GM19438 (cell line): ENCODE data around the gene EXOC8.

Experiments used
- ATAC-seq: cut with Tn5 transposase; IDR thresholded peaks from one replicate; pipeline ENCODE4 v1.9.1; 2021; ENCODE audit warnings: low read depth; ENCODE audit not compliant: unreplicated experiment

EXOC8 gene

DNA sequence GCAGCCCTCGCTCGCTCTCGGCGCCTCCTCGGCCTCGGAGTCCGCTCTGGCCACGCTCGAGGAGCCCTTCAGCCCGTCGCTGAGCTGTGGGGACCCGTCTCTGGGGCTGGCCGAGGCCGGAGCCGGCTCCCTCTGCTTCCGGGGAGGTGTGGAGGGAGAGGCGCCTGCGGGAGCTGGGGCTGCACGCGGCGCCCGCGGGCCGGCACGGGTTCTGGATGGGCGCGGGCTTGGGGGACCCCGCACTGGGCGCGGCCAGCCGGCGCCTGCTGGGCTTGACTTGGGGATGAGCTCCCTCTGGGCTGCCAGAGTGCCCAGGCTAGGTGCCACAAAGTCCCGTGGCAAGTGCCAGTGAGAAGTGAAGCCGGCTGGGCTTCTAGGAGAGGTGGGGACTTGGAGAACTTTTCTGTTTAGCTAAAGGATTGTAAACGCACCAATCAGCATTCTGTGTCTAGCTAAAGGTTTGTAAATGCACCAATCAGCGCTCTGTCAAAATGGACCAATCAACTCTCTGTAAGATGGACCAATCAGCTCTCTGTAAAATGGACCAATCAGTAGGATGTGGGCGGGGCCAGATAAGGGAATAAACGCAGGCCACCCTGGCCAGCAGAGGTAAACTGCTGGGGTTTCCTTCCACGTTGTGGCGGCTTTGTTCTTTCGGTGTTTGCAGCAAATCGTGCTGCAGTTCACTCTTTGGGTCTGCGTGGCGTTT lies 20.2 kb downstream of the EXOC8 start:
- ATAC-seq, result no peak

DNA sequence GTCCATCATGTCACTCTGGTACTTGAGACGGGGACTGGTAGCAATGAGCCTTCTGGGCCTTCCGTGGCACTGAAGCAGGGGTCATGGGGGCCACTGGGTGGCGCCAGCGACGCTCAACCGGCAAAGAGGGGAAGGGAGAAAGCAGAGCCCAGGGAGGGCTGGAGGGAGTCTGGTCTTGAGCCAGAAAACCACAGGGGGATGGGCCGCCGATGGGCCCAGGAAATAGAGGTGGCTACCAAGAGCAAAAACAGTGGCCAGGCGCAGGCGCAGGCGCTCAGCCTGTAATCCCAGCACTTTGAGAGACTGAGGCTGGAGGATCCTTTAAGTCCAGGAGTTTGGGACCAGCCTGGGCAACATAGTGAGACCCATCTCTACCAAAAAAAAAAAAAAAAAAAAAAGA lies 21.8 kb downstream of the EXOC8 start:
- ATAC-seq, result no peak

DNA sequence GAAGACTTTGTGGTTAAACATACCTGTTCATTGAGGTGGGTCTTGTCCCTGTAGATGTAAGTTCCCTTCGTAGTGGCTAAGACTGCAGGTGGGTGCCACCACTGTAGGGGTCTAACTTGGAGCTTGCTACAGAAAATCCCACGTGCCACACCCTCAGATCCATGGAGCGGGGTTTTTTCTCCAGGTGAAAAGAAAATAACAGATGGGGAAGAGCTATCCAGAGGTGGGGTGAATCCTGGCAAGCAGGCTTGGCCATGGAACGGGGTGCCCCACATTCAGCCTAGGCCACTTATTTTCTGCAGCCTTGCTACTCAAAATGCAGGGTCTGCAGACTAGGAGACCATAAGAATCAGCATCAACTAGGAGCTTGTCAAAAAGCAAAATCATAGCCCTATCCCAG lies 24.0 kb downstream of the EXOC8 start:
- ATAC-seq, result no peak

DNA sequence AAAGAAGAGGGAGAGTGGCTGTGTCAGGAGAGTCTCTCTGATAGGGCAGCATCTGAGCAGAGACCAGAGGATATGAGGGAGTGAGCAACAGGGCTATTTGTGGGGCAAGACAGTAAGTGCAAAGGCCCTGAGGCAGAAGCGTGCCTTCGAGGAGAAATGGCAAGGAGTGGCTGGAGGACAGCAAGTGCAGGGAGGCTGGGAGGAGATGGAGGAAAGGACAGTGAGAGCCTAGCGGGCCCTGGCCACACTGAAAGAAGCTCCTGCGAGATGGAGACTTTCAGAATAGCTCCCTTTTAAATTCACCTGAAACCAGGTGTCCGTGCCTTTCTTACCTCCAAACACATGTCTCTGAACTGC lies 25.2 kb downstream of the EXOC8 start:
- ATAC-seq, result no peak

DNA sequence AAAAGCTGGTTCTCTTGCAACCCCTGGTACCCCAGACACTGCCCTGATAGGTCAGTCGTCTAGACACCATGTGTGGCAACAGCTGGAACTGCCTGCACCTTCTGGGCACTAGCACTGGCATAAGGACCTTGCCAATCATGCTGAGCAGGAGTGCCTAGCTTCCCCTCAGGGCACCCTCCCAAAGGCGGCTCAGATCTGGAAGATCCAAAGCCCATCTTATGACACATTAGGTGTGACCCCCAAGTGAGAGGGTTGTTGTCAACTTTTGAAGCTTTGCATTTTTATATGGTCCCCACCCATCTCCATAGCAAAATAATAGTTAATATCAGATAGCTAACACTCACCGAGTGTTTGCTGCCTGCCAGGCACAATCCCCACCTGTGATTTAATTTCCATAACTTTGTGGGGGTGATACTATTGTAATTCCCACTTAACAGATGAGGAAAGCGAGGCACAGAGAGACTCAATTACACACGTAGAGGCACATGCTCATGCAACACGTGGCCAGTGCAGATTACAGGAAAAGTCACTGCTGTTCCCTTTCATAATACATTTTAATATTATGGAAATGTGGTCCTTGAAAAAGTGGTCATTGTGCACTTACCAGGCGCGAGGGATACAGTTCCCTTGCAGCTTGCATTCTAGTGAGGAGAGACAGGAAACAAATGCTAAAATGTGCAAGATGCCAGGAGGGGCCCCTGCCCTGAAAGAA lies 25.8 kb downstream of the EXOC8 start:
- no peak for ATAC-seq

DNA sequence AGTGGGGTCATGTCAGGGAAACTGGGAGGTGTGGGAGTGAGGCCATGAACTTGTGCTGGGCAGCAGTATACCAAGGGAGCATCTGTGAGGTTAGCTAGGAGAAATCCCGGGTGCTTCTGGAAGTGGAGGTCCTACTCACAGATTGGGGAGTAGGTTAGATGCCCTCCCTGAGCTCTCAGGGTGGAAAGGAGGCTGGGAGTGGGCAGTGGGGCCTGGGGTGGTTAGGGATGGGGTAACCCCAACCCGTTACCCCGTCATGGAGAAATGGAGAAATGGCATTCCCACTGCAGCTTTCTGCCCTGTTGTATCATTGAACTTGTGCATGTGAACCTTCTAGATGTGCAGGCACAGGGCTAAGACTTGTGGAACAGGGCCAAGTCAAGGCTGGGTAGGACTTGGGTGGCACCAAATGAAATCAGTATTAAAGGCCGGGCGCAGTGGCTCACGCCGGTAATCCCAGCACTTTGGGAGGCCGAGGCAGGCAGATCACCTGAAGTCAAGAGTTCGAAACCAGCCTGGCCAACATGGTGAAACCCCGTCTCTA lies 27.2 kb downstream of the EXOC8 start:
- ATAC-seq, result no peak

DNA sequence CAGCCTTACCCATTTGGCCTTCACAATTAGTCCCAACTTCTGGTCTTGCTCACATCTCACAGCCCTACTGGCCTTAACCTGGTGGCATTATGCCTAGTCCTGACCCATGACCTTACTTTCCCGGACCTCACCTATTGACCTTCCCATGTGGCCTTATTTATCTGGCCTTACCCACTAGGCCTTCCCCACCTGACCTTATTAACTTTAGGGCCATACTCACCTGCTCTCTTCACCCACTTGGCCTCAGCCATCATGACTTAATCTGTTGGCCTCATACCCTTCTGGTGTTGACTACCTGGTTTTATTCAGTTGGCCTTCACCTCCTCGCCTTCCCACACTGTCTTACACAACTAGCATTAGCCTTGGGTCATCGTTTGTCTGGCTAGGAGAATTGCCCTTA lies 35.7 kb downstream of the EXOC8 start:
- no peak for ATAC-seq

DNA sequence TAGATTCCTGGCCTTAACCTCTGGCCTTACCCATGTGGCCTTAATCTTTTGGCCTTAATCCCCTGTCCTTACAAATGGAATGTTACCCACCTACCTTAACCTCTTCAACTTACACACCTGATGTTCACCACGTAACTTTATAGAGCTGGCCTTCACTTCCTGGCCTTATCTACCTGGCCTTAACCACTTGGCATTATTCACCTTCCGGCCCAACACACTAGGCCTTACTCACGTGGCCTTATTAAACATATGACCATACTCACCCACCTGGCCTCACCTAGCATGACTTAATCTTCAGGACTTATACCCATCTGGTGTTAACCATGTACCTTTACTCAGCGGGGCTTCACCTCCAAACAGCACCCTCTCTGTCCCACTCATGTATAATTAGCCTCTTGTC lies 41.7 kb downstream of the EXOC8 start:
- ATAC-seq, result no peak

DNA sequence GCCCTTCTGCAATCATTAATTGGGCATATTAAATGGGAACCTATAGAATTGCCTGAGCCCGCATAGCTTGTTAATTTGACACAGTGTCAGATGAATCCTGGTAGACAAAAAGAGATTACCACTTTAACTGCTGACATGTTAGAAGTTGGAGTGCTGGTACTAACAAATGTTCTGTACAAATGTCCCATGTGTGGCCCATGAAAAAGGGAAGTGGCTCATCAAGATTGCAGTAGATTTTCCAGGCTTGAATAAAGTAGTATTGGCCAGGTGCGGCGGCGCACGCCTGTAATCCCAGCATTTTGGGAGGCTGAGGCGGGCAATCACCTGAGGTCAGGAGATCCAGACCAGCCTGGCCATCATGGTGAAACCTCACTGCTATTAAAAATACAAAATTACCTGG lies 51.0 kb downstream of the EXOC8 start:
- ATAC-seq, result no peak

DNA sequence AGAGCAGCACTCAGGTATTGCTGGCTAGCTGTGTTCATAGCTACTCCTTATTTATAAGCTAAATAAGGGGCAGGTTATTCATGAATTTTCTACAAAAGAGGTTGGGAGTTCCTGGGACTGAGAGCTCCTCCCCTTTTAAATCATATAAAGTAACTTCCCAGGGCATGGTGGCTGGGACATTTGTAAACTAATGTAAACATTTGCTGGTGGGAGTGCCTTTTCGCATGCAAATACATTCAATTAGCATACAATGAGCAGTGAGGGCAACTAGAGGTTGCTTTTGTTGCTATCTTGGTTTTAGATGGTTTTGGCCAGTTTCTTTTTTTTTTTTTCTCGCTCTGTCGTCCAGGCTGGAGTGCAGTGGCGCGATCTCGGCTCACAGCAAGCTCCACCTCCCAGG lies 53.2 kb downstream of the EXOC8 start:
- ATAC-seq, result no peak
